GM06990 (cell line): ENCODE data around the gene ARMC2.

Experiments
- DNase-seq: peaks from one replicate; pipeline ENCODE4 v3.0.0-alpha.2; 2011; ENCODE audit not compliant: insufficient read length; ENCODE audit errors: extremely low read depth
- H3K27me3 ChIP-seq: replicated peaks from 2 replicates; pipeline ENCODE4 v1.6.0; 2011; ENCODE audit warnings: low read length; ENCODE audit not compliant: control insufficient read depth, insufficient read depth
- H3K36me3 ChIP-seq: 2 replicates; pipeline ENCODE4 v1.5.1; 2011; ENCODE audit warnings: low read length; ENCODE audit not compliant: control insufficient read depth, insufficient read depth
- H3K4me3 ChIP-seq: replicated peaks from 2 replicates; pipeline ENCODE4 v1.5.1; 2011; ENCODE audit warnings: low read depth, mild to moderate bottlenecking, control low read depth, low read length
- CTCF ChIP-seq: IDR thresholded peaks from 2 replicates; pipeline ENCODE4 v1.5.1; 2011; ENCODE audit warnings: low read length, control low read depth, mild to moderate bottlenecking, inconsistent platforms; ENCODE audit not compliant: insufficient read depth, poor library complexity, severe bottlenecking

Gene ARMC2

DNA sequence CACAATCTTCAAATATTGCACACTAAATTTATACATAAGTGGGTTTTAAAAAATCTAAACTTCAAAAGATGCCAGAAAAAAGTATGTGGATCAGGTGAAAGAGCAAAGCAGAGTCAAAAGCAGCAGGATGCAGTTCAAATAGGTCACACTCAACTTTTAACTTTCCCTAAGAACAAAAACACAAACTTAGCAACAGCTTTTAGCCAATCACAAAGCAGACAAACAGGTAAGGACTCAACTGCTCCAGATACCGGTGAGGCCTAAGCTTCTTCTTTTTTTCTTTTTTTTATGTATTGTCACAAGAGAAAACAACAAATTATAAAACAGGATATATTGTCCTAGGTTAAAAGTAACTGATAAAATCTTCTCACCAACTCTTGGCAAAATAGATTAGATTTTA, 171.7 kb downstream of the ARMC2 start:
- TF ChIP-seq CTCF: no peak
- DNase-seq: no peak
- Histone ChIP-seq H3K36me3 (no peaks in the 10 kb centered on the region), H3K4me3 (no peak overlapping the region), H3K27me3 (no peaks in the 10 kb centered on the region)

GRCh38 chr6:109021870-109022269, 173.6 kb downstream of the ARMC2 start:
- DNase-seq: no peak
- no peak overlapping the region for H3K4me3 ChIP-seq
- no peaks in the 10 kb centered on the region for H3K36me3 ChIP-seq
- no peak for TF ChIP-seq CTCF
- no peaks in the 10 kb centered on the region for H3K27me3 ChIP-seq

GRCh38 chr6:109023356-109023925, 175.2 kb downstream of the ARMC2 start:
- TF ChIP-seq CTCF: no peak
- Histone ChIP-seq H3K27me3 (no peaks in the 10 kb centered on the region), H3K4me3 (no peak overlapping the region), H3K36me3 (no peaks in the 10 kb centered on the region)
- no peak for DNase-seq
